ENCODE measurements around the gene USP27X. TPM values are rescaled to one million over a fixed set of nuclear protein-coding genes. Genes with fewer than 3 reads are reported as not detected.

The USP27X gene
- total RNA-seq = 2.9 and 3.8 TPM in 2 replicates

GRCh38 chrX:49878834-49879655, at the start of gene USP27X:
TSS of gene USP27X (plus strand) at chrX:49879484. CDS start at chrX:49880308, 824 bp downstream.

GRCh38 chrX:49922291-49923241, 43.3 kb downstream of the USP27X start, which contains the start of gene CLCN5:
TSS of gene CLCN5 (plus strand) at chrX:49922596. CDS start at chrX:49925299, 2,703 bp downstream.

Other genes with a start within 250 kb of the USP27X start
- not detected in 2 replicates for gene PAGE1, start 183.5 kb upstream of the USP27X start, total RNA-seq
- gene PAGE4, start 50.2 kb upstream of the USP27X start, total RNA-seq = not detected in 2 replicates
- gene CLCN5, start 43.1 kb downstream of the USP27X start, total RNA-seq = 8.5 and 9.0 TPM in 2 replicates

Data from articular chondrocyte of knee joint (primary cell).